GM12865 (cell line): ENCODE measurements around the gene CCL25.
"Not testable (repeated sequence)": the region's sequence is repeated elsewhere in the genome, so short reads cannot be mapped to it uniquely, and the experiment has no call there.

Experiments used
- DNase-seq: peaks from one replicate; pipeline ENCODE4 v3.0.0; 2010; ENCODE audit warnings: low read depth
- H3K4me3 ChIP-seq: 2 replicates; pipeline ENCODE4 v1.5.1; 2011; ENCODE audit warnings: mild to moderate bottlenecking, low read depth, low read length, control low read depth
- TF ChIP-seq, protein P1 (sequence below): IDR thresholded peaks from 2 replicates; pipeline ENCODE4 v1.5.1; 2011; ENCODE audit warnings: low read length, control low read depth, low read depth, inconsistent platforms; ENCODE audit not compliant: insufficient read depth; ENCODE audit errors: missing control alignments

Gene CCL25

DNA sequence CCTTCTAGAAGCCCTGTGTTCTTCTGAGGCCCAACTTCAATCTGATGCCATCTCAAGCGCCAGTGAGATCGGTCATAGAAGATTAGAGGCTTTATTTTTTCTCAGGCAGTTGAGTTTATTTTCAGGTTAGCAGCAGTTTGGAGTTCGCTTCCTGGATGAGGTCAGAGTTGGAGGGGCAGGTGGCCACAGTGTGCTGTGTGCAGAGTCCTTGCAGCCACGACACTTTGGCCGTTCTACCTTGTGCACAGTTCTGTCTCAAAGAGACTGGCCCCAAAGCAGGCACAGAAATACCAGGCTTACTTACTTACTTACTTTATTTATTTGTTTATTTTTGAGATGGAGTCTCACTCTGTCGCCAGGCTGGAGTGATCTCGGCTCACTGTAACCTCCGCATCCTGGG is 31.2 kb upstream of the CCL25 start:
- TF ChIP-seq, protein P1, sequence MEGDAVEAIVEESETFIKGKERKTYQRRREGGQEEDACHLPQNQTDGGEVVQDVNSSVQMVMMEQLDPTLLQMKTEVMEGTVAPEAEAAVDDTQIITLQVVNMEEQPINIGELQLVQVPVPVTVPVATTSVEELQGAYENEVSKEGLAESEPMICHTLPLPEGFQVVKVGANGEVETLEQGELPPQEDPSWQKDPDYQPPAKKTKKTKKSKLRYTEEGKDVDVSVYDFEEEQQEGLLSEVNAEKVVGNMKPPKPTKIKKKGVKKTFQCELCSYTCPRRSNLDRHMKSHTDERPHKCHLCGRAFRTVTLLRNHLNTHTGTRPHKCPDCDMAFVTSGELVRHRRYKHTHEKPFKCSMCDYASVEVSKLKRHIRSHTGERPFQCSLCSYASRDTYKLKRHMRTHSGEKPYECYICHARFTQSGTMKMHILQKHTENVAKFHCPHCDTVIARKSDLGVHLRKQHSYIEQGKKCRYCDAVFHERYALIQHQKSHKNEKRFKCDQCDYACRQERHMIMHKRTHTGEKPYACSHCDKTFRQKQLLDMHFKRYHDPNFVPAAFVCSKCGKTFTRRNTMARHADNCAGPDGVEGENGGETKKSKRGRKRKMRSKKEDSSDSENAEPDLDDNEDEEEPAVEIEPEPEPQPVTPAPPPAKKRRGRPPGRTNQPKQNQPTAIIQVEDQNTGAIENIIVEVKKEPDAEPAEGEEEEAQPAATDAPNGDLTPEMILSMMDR, result no peak
- no peak for DNase-seq

DNA sequence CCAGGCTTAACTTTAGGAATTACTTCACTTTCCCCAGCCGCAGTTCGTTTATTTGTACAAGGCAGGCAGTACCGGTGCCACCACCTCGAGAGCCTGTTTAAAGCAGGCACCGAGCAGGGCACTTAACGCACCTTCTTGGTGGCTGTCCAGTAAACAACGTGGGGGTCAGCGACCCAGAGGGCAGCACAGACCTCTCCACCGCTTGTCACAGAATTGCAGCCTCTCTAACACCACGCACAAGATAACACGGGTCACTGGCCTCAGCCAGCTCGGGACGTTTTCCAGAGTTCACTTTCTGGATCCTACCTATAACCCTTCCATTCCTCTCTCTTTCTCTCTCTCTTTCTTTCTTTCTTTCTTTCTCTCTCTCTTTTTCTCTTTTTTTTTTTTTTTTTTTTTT is 30.3 kb upstream of the CCL25 start:
- TF ChIP-seq, protein P1, result no peak
- no peak for DNase-seq
- H3K4me3 ChIP-seq, result no peak overlapping the region

More for the DNA sequence above, 31.2 kb upstream of the CCL25 start:
- H3K4me3 ChIP-seq, result no peak overlapping the region

DNA sequence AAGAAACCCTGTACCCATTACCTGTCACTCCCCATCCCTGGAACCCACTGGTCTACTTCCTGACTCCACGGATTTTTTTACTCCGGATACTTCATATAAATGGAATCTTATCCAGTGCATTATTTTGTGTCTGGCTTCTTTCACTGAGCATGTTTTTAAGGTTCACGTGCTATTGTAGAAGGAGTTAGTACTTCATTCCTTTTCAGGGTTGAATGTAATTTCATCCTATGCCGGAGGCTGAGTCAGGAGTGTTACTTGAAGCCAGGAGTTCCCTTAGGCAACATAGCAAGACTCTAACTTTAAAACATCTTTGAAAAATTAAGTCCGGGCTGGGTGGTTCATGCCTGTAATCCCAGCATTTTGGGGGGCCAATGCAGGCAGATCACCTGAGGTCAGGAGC is 29.2 kb upstream of the CCL25 start:
- H3K4me3 ChIP-seq, result no peak overlapping the region
- TF ChIP-seq, protein P1, result no peak
- DNase-seq, result no peak

DNA sequence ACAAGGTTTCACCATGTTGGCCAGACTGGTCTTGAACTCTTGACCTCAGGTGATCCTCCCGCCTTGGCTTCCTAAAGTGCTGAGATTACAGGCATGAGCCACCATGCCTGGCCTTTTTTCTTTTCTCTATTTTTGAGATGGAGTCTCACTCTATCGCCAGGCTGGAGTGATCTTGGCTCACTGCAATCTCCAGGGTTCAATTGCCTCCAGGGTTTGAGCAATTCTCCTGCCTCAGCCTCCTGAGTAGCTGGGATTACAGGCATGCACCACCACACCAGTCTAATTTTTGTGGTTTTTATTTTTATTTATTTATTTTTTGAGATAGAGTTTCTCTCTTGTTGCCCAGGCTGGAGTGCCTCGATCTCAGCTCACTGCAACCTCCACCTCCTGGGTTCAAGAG is 28.3 kb upstream of the CCL25 start:
- not testable (repeated sequence) for H3K4me3 ChIP-seq, DNase-seq

DNA sequence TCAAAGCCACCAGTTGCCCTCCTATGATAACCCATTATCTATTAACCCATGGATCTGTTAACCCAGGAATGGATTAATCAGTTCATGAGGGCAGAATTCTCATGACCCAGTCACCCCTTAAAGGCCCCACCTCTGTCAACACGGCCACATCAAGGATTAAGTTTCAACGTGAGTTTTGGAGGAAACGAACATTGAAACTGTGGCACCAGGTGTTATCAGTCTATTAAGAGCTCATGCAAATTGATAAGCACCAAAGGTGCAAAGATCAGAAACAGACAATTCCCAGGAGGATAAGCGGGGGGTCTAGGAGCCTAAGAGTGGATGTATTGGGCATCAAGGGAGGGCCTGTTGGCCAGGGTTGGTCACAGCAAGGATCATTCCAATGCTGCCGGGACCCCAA is 27.2 kb upstream of the CCL25 start:
- DNase-seq, result no peak
- H3K4me3 ChIP-seq, result no peak overlapping the region
- TF ChIP-seq, protein P1, result no peak

DNA sequence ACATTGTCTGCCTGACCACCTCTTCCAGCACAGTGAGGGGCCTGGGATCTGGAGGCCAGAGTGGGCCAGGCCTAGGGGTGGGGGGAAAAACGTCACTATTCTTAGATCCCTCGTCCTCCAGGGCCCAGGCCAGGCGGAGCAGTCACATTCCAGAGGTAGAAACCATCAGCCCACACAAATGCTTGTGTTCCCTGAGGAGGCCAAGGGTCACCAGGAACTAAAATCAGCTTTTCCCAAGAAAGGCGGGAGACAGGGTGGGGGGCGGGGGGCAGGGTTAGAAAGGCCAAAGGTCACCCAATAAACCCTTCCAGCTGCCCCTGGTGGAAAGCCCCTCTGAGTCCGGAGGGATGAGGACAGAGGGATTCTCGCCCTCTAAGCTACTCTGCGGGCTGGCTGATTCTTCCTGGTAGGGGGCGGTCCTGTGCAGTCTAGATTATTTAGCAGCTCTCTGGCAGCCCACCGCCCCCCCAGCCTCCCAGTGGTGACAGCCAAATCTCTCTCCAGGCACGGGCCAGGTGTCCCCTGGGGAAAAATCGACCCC is 23.5 kb upstream of the CCL25 start:
- TF ChIP-seq, protein P1, result no peak
- no peak for DNase-seq
- no peak overlapping the region for H3K4me3 ChIP-seq

DNA sequence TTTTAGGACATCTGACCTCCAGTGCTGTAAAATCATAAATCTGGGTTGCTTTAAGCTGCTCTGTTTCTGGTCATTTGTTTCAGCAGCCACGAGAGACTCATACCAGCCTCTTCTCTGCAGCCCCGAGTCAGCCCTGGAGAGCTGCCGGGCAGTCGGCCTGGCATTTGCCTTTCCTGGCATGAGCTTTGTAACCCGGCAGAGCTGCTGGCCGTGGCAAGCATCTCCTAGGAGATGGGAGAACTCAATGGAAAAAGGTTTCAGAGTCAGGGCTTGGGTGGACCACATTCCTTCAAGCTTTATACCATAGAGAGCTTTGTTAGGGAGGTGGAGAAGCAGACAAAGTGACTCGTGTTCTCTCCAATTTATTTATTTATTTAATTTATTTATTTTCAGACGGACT is 21.6 kb upstream of the CCL25 start:
- TF ChIP-seq, protein P1, result no peak
- H3K4me3 ChIP-seq, result no peak overlapping the region
- DNase-seq, result no peak

DNA sequence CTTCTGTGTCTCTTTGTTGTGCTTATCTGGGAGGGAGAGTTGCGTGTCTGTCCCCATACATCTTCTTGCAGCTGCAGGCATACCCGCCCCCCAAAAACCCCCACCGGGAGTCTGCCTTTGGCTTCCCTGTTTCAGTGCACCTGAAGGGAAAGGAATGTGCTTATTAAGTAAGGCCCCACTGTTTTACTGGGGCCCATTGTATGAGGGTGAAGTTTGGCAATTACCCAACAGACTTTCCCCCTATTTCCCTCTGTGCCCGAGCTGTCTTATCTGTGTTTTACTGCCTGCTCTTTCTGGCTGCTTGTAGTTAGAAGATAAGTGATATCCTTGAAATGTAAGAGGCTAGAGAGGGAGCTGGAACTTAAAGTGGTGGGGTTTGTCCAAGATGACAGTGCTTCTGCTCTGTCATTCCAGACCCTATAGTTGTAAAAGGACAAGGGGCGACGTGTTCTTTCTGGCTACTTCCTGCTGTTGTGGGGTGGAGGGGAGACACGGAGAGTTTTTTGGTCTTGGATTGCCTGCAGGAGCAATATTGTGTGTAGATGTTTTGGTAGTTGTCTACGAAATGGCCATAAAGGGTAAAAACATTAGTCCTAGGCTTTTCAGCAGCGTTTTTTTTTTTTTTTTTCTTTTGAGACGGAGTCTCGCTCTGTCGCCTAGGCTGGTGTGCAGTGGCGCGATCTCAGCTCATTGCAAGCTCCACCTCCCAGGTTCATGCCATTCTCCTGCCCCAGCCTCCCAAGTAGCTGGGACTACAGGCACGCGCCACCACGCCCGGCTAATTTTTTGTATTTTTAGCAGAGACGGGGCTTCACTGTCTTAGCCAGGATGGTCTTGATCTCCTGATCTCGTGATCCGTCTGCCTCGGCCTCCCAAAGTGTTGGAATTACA is 19.0 kb upstream of the CCL25 start:
- DNase-seq, H3K4me3 ChIP-seq: not testable (repeated sequence)
